ENCODE data around the gene ERC2.

ERC2 gene

GRCh38 chr3:55947406-55947805, 520.9 kb downstream of the ERC2 start:
- Histone ChIP-seq H3K4me3 (ENCODE audit: low read depth, low read length) (no peak overlapping the region), H3K36me3 (ENCODE audit: control insufficient read depth, insufficient read depth, low read length) (no peaks in the 10 kb centered on the region), H3K9ac (ENCODE audit: low read depth, low read length) (no peak overlapping the region), H3K27me3 (ENCODE audit: control insufficient read depth, insufficient read depth, low read length) (no peaks in the 10 kb centered on the region), H3K27ac (ENCODE audit: low read depth, low read length) (no peak overlapping the region), H3K9me3 (ENCODE audit: control insufficient read depth, insufficient read depth, low read length) (no peaks in the 10 kb centered on the region), H3K4me1 (ENCODE audit: control insufficient read depth, insufficient read depth, low read length) (no peaks in the 10 kb centered on the region)

GRCh38 chr3:55946574-55947160, 521.6 kb downstream of the ERC2 start:
- Histone ChIP-seq H3K27ac (ENCODE audit: low read depth, low read length) (no peak overlapping the region), H3K4me1 (ENCODE audit: control insufficient read depth, insufficient read depth, low read length) (no peaks in the 10 kb centered on the region), H3K9ac (ENCODE audit: low read depth, low read length) (no peak overlapping the region), H3K9me3 (ENCODE audit: control insufficient read depth, insufficient read depth, low read length) (no peaks in the 10 kb centered on the region), H3K27me3 (ENCODE audit: control insufficient read depth, insufficient read depth, low read length) (no peaks in the 10 kb centered on the region), H3K36me3 (ENCODE audit: control insufficient read depth, insufficient read depth, low read length) (no peaks in the 10 kb centered on the region), H3K4me3 (ENCODE audit: low read depth, low read length) (no peak overlapping the region)

DNA sequence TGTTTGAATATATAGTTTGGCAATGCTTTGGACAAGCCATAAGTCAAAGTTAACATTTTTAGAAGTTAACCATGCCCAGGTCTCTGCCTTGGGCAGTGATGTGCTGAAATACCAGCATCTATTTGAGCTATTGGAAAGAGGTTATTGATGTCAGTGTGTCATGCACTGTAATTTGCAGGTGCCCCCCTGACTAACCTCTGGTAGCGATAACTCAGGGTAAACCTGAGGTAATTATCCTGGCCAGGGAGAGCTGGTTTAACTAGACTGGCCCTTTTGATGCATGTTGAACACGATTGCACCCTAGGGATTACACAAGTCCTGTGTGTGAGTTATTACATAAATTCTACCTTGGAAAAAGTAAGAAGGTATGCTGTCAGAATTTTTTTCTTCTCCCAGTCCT, 525.4 kb downstream of the ERC2 start:
- Histone ChIP-seq H3K4me3 (ENCODE audit: low read depth, low read length) (no peak overlapping the region), H3K4me1 (ENCODE audit: control insufficient read depth, insufficient read depth, low read length) (no peaks in the 10 kb centered on the region), H3K36me3 (ENCODE audit: control insufficient read depth, insufficient read depth, low read length) (no peaks in the 10 kb centered on the region), H3K9me3 (ENCODE audit: control insufficient read depth, insufficient read depth, low read length) (no peaks in the 10 kb centered on the region), H3K27ac (ENCODE audit: low read depth, low read length) (no peak overlapping the region), H3K27me3 (ENCODE audit: control insufficient read depth, insufficient read depth, low read length) (no peaks in the 10 kb centered on the region), H3K9ac (ENCODE audit: low read depth, low read length) (no peak overlapping the region)

GRCh38 chr3:55939287-55939686, 529.0 kb downstream of the ERC2 start:
- H3K27ac ChIP-seq (ENCODE audit: low read depth, low read length), result no peak overlapping the region
- H3K4me3 ChIP-seq (ENCODE audit: low read depth, low read length), result no peak overlapping the region
- no peak overlapping the region for H3K9ac ChIP-seq (ENCODE audit: low read depth, low read length)
- H3K9me3 ChIP-seq (ENCODE audit: control insufficient read depth, insufficient read depth, low read length), result no peaks in the 10 kb centered on the region
- H3K36me3 ChIP-seq (ENCODE audit: control insufficient read depth, insufficient read depth, low read length), result no peaks in the 10 kb centered on the region
- no peaks in the 10 kb centered on the region for H3K27me3 ChIP-seq (ENCODE audit: control insufficient read depth, insufficient read depth, low read length)
- peaks cover 4% of the 10 kb centered on the region; the same call in 1 of the 2 replicates for H3K4me1 ChIP-seq (ENCODE audit: control insufficient read depth, insufficient read depth, low read length)

DNA sequence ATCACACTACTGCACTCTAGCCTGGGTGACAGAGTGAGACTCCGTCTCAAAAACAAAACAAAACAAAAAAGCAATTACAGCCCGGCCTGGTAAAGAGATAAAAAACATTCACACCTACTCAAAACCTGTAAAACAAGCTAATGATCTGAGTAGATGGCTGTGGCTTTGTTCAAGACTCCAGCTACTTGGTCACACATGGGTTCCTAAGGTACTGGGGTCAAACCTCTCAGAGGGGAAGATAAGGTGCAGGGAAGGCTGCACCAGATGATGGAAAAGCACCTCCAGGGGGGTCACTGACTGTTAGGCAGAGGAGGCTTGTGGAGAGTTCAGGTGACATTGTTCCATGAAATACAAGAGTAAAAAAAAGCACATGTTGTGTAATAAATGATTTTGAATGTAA, 531.0 kb downstream of the ERC2 start:
- Histone ChIP-seq H3K9ac (ENCODE audit: low read depth, low read length) (no peak overlapping the region), H3K4me1 (ENCODE audit: control insufficient read depth, insufficient read depth, low read length) (peaks cover 4% of the 10 kb centered on the region; the same call in 1 of the 2 replicates)

GRCh38 chr3:55936549-55937052, 531.7 kb downstream of the ERC2 start:
- H3K9me3 ChIP-seq (ENCODE audit: control insufficient read depth, insufficient read depth, low read length), result no peaks in the 10 kb centered on the region
- H3K4me3 ChIP-seq (ENCODE audit: low read depth, low read length), result no peak overlapping the region
- no peak overlapping the region for H3K9ac ChIP-seq (ENCODE audit: low read depth, low read length)
- H3K27me3 ChIP-seq (ENCODE audit: control insufficient read depth, insufficient read depth, low read length), result no peaks in the 10 kb centered on the region
- no peak overlapping the region for H3K27ac ChIP-seq (ENCODE audit: low read depth, low read length)
- peaks cover 4% of the 10 kb centered on the region; the same call in 1 of the 2 replicates for H3K4me1 ChIP-seq (ENCODE audit: control insufficient read depth, insufficient read depth, low read length)
- no peaks in the 10 kb centered on the region for H3K36me3 ChIP-seq (ENCODE audit: control insufficient read depth, insufficient read depth, low read length)

More for the DNA sequence above, 531.0 kb downstream of the ERC2 start:
- no peaks in the 10 kb centered on the region for H3K9me3 ChIP-seq (ENCODE audit: control insufficient read depth, insufficient read depth, low read length)
- H3K36me3 ChIP-seq (ENCODE audit: control insufficient read depth, insufficient read depth, low read length), result no peaks in the 10 kb centered on the region
- H3K27me3 ChIP-seq (ENCODE audit: control insufficient read depth, insufficient read depth, low read length), result no peaks in the 10 kb centered on the region
- no peak overlapping the region for H3K4me3 ChIP-seq (ENCODE audit: low read depth, low read length)
- H3K27ac ChIP-seq (ENCODE audit: low read depth, low read length), result no peak overlapping the region

- Histone ChIP-seq H3K36me3 (ENCODE audit: control insufficient read depth, insufficient read depth, low read length) (no peaks in the 10 kb centered on the region), H3K9ac (ENCODE audit: low read depth, low read length) (no peak overlapping the region), H3K27ac (ENCODE audit: low read depth, low read length) (no peak overlapping the region), H3K4me3 (ENCODE audit: low read depth, low read length) (no peak overlapping the region), H3K9me3 (ENCODE audit: control insufficient read depth, insufficient read depth, low read length) (no peaks in the 10 kb centered on the region), H3K27me3 (ENCODE audit: control insufficient read depth, insufficient read depth, low read length) (no peaks in the 10 kb centered on the region), H3K4me1 (ENCODE audit: control insufficient read depth, insufficient read depth, low read length) (peaks cover 4% of the 10 kb centered on the region; the same call in 1 of the 2 replicates)
Measured at GRCh38 chr3:55935241-55935640, 533.0 kb downstream of the ERC2 start.

GRCh38 chr3:55934771-55935170, 533.5 kb downstream of the ERC2 start:
- Histone ChIP-seq H3K4me3 (ENCODE audit: low read depth, low read length) (no peak overlapping the region), H3K4me1 (ENCODE audit: control insufficient read depth, insufficient read depth, low read length) (peaks cover 4% of the 10 kb centered on the region; the same call in 1 of the 2 replicates), H3K27me3 (ENCODE audit: control insufficient read depth, insufficient read depth, low read length) (no peaks in the 10 kb centered on the region), H3K27ac (ENCODE audit: low read depth, low read length) (no peak overlapping the region), H3K9me3 (ENCODE audit: control insufficient read depth, insufficient read depth, low read length) (no peaks in the 10 kb centered on the region), H3K36me3 (ENCODE audit: control insufficient read depth, insufficient read depth, low read length) (no peaks in the 10 kb centered on the region), H3K9ac (ENCODE audit: low read depth, low read length) (no peak overlapping the region)

DNA sequence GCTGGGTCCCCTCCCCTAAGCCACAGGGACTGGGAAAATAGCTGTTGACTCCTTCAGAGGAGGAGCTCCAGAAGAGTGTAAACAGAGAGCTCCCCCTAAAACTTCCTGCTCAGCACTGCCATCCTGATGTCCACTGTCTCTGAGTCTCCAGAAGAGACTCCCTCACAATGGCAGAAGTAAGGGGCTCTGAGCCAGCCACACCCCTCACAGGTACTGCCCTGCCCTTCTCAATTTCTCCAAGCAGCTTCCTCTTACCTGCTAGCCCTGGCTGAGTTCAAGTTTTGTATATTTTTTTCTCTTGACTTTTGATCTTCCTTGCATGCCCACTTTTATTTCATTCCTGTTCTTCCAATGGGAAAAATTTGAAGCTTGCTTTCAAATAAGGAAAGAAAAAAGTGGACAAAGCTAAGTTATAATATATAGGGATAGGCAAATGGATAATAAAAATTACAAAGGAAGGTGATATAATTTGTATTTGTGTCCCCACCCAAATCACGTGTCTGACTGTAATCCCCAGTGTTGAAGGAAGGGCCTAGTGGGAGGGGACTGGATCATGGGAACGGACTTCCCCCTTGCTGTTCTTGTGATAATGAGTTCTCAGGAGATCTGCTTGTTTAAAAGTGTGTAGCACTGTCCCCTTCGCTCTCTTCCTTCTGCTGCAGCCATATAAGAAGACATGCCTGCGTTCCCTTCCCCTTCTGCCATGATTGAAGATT, 539.0 kb downstream of the ERC2 start:
- Histone ChIP-seq H3K4me1 (ENCODE audit: control insufficient read depth, insufficient read depth, low read length) (no peaks in the 10 kb centered on the region), H3K27me3 (ENCODE audit: control insufficient read depth, insufficient read depth, low read length) (no peaks in the 10 kb centered on the region), H3K9me3 (ENCODE audit: control insufficient read depth, insufficient read depth, low read length) (no peaks in the 10 kb centered on the region), H3K4me3 (ENCODE audit: low read depth, low read length) (no peak overlapping the region), H3K36me3 (ENCODE audit: control insufficient read depth, insufficient read depth, low read length) (no peaks in the 10 kb centered on the region), H3K27ac (ENCODE audit: low read depth, low read length) (no peak overlapping the region), H3K9ac (ENCODE audit: low read depth, low read length) (no peak overlapping the region)

GRCh38 chr3:55923626-55924025, 544.6 kb downstream of the ERC2 start:
- H3K27ac ChIP-seq (ENCODE audit: low read depth, low read length), result no peak overlapping the region

GRCh38 chr3:55923207-55923606, 545.1 kb downstream of the ERC2 start:
- H3K9me3 ChIP-seq (ENCODE audit: control insufficient read depth, insufficient read depth, low read length), result no peaks in the 10 kb centered on the region
- no peak overlapping the region for H3K9ac ChIP-seq (ENCODE audit: low read depth, low read length)
- H3K36me3 ChIP-seq (ENCODE audit: control insufficient read depth, insufficient read depth, low read length), result no peaks in the 10 kb centered on the region
- H3K4me1 ChIP-seq (ENCODE audit: control insufficient read depth, insufficient read depth, low read length), result no peaks in the 10 kb centered on the region
- no peak overlapping the region for H3K4me3 ChIP-seq (ENCODE audit: low read depth, low read length)
- no peak overlapping the region for H3K27ac ChIP-seq (ENCODE audit: low read depth, low read length)
- H3K27me3 ChIP-seq (ENCODE audit: control insufficient read depth, insufficient read depth, low read length), result no peaks in the 10 kb centered on the region

More at GRCh38 chr3:55923626-55924025, 544.6 kb downstream of the ERC2 start:
- H3K9ac ChIP-seq (ENCODE audit: low read depth, low read length), result no peak overlapping the region
- H3K27me3 ChIP-seq (ENCODE audit: control insufficient read depth, insufficient read depth, low read length), result no peaks in the 10 kb centered on the region
- H3K4me3 ChIP-seq (ENCODE audit: low read depth, low read length), result no peak overlapping the region
- H3K9me3 ChIP-seq (ENCODE audit: control insufficient read depth, insufficient read depth, low read length), result no peaks in the 10 kb centered on the region
- no peaks in the 10 kb centered on the region for H3K4me1 ChIP-seq (ENCODE audit: control insufficient read depth, insufficient read depth, low read length)
- H3K36me3 ChIP-seq (ENCODE audit: control insufficient read depth, insufficient read depth, low read length), result no peaks in the 10 kb centered on the region

All from HUES48 (cell line).